NT2/D1 (cell line): ENCODE results near the gene INKA1.

Source experiments
- YY1 ChIP-seq: IDR thresholded peaks from 2 replicates; pipeline ENCODE4 v1.6.1; 2011; ENCODE audit not compliant: insufficient read length, insufficient read depth
- ZNF274 ChIP-seq: IDR thresholded peaks from 2 replicates; pipeline ENCODE4 v1.6.1; 2011; ENCODE audit warnings: mild to moderate bottlenecking, low read depth, low read length

GRCh38 chr3:49799761-49800160 is 3.3 kb upstream of the INKA1 start, which contains the start of gene CDHR4:
- TF ChIP-seq YY1 = no peak
- TF ChIP-seq ZNF274 = no peak
